Erythroblast (primary cell): Measurements from ENCODE around the gene RBM15.

Source experiments
- GATA1 ChIP-seq: IDR thresholded peaks from 2 replicates; pipeline ENCODE4 v1.6.1; 2011; ENCODE audit warnings: low read depth, mild to moderate bottlenecking, control low read depth, low read length, moderate library complexity
- POLR2A ChIP-seq: IDR thresholded peaks from 2 replicates; pipeline ENCODE4 v1.6.1; 2011; ENCODE audit warnings: mild to moderate bottlenecking, low read length

DNA sequence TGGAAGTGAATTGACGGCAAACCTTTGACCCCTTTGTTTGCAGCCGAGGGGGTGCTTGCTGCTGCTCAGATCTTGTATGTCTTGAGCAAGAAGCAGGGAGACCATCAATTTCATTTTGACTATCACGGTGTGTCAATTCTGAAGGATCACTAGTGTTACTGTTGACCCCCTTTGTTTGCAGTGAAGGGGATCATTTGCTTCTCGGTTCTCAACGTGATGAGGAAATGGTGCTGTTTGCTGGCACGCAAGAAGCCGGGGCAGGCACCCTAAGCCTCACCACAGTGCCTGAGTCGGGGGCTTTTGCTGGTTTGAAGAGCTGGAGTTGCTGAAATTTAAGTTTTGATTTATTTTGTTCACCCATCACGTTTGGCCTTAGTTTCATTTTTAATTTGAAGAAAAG lies 7.5 kb downstream of the RBM15 start:
- TF ChIP-seq POLR2A = no peak
- no peak for TF ChIP-seq GATA1
